NCI-H146 (cell line): ENCODE data around the gene PCDH12.
A peak's percentile ranks its signal among the peaks of the same experiment; 100 is the strongest.

Experiments used
- DNase-seq: peaks from one replicate; lab custom pipeline; 2025; lab: John Stamatoyannopoulos, UW

The PCDH12 gene

GRCh38 chr5:141966275-141966962, 8.4 kb upstream of the PCDH12 start:
- no peak for DNase-seq

GRCh38 chr5:141965071-141965470, 7.1 kb upstream of the PCDH12 start:
- DNase-seq, result no peak

GRCh38 chr5:141963701-141964100, 5.7 kb upstream of the PCDH12 start:
- DNase-seq, result no peak

- no peak for DNase-seq
Observed at GRCh38 chr5:141961466-141961865, 3.5 kb upstream of the PCDH12 start.

GRCh38 chr5:141960449-141961323, 2.7 kb upstream of the PCDH12 start:
- DNase-seq, result peak; percentile 66

- no peak for DNase-seq
Observed at GRCh38 chr5:141960018-141960417, 2.0 kb upstream of the PCDH12 start.

GRCh38 chr5:141958546-141959172, 657 bp upstream of the PCDH12 start:
- no peak for DNase-seq

GRCh38 chr5:141957367-141957996, 520 bp downstream of the PCDH12 start:
- peak; percentile 63 for DNase-seq

GRCh38 chr5:141954194-141954593, 3.8 kb downstream of the PCDH12 start:
- no peak for DNase-seq

GRCh38 chr5:141952020-141952419, 6.0 kb downstream of the PCDH12 start:
- DNase-seq, result no peak

GRCh38 chr5:141951332-141951781, 6.6 kb downstream of the PCDH12 start:
- DNase-seq, result no peak

GRCh38 chr5:141950207-141951005, 7.6 kb downstream of the PCDH12 start:
- no peak for DNase-seq

GRCh38 chr5:141949511-141949910, 8.5 kb downstream of the PCDH12 start:
- DNase-seq, result no peak

GRCh38 chr5:141948812-141949211, 9.2 kb downstream of the PCDH12 start:
- no peak for DNase-seq

GRCh38 chr5:141947316-141947715, 10.7 kb downstream of the PCDH12 start:
- DNase-seq, result no peak

- DNase-seq, result no peak
Observed at GRCh38 chr5:141945511-141946051, 12.4 kb downstream of the PCDH12 start.

- DNase-seq, result no peak
Observed at GRCh38 chr5:141944076-141944475, 13.9 kb downstream of the PCDH12 start.

GRCh38 chr5:141942185-141942857, 15.7 kb downstream of the PCDH12 start:
- DNase-seq, result no peak

- DNase-seq, result no peak
Observed at GRCh38 chr5:141941779-141942178, 16.2 kb downstream of the PCDH12 start.

- no peak for DNase-seq
Observed at GRCh38 chr5:141941307-141941706, 16.7 kb downstream of the PCDH12 start.
